Ureter (tissue), 1 donor: Measurements from ENCODE around the gene CFAP70. TPM values are rescaled to one million over a fixed set of nuclear protein-coding genes. Genes with fewer than 3 reads are reported as not detected.
"Not testable (repeated sequence)": the region's sequence is repeated elsewhere in the genome, so short reads cannot be mapped to it uniquely, and the experiment has no call there.

Source experiments
- DNase-seq: peaks from one replicate; pipeline ENCODE4 v3.0.0-alpha.2; 2020; ENCODE audit warnings: low spot score
- total RNA-seq: library from RNA; stranded (reverse); gene quantifications from one replicate; pipeline ENCODE4 v1.2.4, GENCODE V29; 2023
- donor health status: DM: yes; HTN: yes; CAD: no.

CFAP70 gene
- total RNA-seq, result 6.3 TPM

DNA sequence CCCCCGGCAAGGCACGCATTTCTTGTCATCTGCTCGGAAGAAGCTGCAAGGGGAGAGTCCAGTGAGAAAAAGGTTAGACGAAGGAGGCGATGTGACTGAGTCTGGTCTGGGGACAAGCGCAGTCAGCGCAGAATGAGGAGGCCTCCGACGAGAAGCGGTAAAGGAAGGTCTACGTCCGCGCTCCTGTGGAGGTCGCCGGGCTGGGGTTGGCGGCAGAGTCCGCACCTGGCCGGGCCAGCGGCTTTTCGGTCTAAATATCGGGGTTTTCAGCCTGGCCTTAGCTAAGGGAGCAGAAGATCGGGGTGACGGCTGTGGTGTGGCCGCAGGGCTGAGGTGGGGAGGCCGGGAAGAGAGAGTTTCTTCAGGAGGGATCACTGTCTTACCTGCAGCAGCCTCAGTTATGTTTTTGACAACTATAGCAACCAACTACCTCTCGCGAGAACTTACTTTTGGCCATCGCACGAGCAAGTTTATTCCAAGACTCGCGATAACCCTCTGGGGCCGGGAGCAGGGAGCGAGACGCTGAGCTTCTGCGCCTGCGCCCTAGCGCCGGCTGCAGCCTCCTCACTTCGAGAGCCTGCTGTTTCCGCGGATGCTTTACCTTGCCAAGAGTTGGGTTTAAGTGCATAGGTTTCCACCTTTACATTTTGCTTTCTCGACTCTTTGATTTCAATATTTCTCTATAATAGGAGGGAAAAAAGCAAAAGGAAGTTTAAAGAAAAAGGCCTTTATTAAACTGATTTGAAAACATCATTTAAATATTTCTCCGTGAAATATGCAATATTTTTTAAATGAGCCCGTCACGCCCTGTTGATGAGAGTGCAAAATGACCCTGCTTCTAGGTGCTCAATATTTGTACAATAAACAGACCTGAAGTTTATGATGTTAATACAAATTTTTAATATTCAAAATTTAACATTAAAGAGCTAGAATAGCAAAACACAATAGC lies at the start of gene CFAP70:
TSS of gene CFAP70 (minus strand) at position 534 of the 949 bp plus-strand sequence. CDS start 4,068 bp downstream, outside the sequence.
- DNase-seq, result peak; percentile 95

DNA sequence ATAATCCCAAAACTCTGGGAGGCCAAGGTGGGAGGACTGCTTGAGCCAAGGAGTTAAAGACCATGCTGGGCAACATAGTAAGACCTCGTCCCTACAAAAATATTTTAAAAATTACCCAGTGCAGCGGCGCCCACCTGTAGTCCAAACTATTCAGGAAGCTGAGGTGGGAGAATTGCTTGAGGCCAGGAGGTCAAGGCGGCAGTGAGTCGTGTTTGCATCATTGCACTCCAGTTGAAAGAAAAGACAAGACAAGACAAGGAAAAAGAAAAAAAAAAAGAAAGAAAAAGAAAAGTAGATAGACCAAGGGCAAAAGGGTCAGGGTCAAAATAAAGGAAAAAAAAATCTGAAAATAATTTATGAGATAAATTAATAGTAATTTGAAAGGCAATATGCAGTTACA lies 49.4 kb upstream of the CFAP70 start:
- no peak for DNase-seq

DNA sequence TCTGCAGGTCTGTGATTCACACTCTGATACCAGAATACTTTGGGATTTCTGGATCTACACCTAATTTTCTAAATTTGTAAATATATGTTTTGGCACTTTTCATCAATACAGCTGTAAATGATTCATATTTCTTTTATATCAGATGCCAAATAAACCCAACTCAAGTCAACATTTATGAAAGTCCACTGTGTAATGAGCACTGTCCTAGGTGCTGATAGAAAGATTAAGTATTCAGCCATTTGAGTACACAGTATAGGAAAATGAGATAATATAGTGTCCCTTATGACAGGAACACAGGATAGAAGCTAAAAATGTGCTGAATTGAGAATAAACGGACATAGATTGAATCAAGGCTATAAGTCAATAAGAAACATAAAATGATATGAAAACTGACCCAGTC lies 48.8 kb upstream of the CFAP70 start:
- DNase-seq, result no peak

DNA sequence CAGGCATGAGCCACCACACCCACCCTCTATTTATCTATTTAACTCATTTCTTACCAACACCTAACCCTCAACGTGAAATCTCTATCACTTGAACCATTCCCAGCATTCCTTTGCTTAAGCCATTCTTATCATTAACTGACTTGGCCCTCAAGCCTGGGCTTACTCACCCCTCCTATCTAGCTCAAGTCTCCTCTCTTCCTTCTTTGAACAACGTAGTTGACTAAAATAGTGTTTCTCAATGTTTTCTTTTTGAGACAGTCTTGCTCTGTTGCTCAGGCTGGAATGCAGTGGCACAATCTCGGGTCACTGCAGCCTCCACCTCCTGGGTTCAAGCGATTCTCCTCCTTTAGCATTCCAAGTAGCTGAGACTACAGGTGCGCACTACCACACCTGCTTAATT lies 48.2 kb upstream of the CFAP70 start:
- DNase-seq, result no peak

DNA sequence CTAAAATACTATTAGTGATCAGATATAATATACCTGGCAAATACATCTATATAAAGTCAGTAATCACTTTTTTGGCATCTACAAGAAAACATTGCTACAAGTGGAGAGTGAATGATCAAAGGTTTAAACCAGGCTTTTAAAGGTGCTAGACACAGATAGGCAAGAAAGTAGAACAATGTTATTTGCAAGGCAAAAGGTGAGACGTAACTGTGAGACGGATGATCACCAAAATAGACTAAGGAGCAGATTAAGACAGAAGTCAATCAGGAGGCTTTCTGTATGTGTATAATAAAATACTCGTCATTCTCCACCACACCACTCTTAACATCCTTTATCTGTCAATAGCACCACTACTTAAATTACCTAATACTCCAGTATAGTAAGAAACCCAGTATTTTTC lies 46.9 kb upstream of the CFAP70 start:
- DNase-seq, result no peak

DNA sequence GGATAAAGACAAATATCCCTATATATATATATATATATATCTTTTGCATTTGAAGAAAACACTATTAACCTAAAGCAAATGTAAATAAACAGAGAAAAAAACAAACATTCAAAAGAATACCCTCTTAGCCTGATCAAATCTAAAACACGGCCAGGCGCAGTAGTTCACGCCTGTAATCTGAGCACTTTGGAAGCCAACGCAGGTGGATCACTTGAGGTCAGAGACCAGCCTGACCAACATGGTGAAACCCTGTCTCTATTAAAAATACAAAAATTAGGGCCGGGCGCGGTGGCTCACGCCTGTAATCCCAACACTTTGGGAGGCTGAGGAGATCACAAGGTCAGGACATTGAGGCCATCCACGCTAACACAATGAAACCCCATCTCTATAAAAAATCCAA lies 46.0 kb upstream of the CFAP70 start:
- DNase-seq, result no peak

DNA sequence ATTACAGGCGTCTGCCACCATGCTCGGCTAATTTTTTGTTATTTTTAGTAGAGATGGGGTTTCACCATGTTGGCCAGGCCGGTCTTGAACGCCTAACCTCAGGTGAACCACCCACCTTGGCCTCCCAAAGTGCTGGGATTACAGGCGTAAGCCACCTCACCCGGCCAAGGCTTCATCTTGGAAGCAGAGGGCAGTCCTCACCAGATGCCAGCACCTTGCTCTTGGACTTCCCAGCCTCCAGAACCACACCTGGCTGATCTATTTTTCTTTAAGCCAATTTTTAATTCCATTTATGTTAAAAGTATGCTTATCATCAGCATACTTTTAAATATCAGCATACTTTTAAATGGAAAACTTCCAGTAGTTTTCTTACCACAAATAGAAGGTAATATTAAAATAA lies 43.0 kb upstream of the CFAP70 start:
- DNase-seq, result no peak

DNA sequence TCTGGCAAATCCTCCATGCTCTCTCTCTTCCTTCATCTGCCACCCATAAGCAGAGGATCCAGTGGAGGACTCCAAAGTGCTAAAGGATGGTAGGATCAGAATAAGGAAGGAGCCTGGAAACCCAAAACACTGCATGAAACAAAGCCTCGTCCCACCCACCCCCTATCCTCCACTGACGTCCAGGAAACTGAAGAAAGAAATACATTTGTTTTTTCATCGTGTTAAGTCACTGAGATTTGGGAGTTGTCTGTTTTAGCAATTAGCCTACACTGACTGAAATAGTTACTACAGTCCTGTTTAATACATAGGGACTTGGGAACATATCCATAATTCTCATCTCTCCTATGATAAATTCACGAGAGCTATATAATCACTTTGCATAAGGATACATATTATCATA lies 40.4 kb upstream of the CFAP70 start:
- no peak for DNase-seq

DNA sequence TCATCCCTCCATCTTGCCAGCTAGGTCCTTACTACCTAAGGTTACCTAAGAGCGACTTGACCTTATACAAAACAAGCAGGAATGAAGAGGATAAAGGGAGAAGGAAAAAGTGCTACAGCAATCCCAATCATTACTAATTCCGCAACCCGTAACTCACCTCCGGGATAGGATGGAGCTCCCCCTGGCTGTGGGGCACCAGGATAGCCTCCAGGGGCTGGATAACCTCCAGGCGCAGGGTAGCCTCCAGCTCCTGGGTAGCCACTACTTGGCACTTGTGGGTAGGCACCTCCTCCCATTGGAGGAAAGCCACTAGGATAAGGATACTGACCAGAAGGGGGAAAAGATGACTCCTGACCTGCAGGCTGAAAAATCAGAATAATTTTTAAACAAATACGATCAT lies 39.4 kb upstream of the CFAP70 start:
- DNase-seq, result no peak

DNA sequence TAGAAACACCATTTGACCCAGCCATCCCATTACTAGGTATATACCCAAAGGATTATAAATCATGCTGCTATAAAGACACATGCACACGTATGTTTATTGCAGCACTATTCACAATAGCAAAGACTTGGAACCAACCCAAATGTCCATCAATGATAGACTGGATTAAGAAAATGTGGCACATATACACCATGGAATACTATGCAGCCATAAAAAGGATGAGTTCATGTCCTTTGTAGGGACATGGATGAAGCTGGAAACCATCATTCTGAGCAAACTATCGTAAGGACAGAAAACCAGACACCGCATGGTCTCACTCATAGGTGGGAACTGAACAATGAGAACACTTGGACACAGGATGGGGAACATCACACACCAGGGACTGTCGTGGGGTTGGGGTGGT lies 35.7 kb upstream of the CFAP70 start:
- not testable (repeated sequence) for DNase-seq

DNA sequence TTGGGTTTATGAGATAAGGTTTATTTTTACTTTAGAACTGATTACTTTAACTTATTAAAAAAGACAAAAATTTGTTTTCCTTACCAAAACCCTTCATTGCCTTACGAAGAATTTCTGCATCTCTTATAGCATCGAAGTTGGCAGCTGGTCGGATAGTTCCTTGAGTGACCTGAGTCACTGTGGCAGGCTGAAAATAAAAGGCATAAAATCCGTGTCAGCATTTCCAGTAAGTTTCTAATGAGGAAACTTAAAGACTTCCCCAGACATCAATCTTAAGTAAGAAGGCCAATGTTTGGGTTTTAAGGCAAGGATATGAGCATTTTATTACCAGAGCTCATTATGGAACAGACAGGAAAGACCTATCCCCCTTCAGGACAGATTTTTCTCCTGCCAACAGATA lies 29.6 kb upstream of the CFAP70 start:
- no peak for DNase-seq

DNA sequence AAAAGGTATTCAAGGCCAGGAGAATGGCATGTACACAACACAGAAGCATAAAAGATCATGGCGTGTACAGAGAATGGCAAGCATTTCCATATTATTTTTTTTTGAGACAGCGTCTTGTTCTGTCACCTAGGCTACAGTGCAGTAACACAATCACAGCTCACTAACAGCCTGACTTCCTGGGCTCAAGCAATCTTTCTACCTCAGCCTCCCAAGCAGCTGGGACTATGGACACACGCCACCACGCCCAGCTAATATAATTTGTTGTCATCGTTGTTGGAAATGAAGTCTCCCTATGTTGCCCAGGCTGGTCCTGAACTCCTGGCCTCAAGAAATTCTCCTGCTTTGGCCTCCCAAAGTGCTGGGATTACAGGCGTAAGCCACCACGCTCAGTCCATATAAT lies 27.9 kb upstream of the CFAP70 start:
- no peak for DNase-seq

DNA sequence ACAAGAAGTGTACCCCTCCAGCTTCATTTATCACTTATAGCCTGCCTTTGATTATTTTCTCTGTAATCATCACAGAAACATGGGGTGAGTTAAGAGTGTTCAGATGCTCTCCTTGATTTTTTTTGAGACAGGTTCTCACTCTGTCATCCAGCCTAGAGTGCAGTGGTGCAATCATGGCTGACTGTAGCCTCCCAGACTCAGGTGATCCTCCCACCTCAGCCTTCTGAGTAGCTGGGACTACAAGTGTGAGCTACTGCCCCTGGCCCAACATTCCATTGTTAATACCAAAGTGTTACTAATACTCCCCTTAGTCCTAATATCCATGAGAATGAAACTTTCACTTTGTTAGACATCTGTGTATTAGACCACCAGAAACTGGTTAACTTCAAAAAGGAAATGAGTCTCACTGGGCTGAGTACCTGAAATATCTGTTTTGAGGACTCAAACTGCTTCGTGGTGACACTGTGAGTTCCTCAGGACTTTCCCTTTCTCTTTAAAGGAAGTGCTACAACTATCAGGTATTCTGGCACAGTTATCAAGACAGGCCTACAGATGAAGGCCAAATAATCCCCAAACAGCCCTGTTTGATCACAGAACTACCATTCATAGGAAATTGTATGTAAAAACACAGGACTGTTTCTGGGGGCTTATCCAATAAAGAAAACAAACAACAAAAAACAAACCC lies 20.5 kb upstream of the CFAP70 start:
- no peak for DNase-seq

DNA sequence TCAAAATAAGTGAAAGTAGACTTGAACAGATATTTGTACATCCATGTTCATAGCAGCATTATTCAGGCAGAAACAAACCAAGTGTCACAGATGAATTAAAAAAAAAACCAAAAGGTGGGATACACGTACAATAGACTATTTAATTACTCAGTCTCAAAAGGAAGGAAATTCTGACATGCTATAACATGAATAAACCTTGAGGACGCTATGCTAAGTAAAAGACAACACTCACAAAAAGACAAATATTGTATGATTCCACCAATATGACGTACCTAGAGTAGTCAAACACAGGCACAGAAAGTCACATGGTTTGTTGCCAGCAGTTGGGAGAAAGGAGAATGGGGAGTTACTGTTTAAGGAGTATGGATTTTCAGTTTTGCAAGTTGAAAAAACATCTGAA lies 18.0 kb upstream of the CFAP70 start:
- DNase-seq, result no peak

DNA sequence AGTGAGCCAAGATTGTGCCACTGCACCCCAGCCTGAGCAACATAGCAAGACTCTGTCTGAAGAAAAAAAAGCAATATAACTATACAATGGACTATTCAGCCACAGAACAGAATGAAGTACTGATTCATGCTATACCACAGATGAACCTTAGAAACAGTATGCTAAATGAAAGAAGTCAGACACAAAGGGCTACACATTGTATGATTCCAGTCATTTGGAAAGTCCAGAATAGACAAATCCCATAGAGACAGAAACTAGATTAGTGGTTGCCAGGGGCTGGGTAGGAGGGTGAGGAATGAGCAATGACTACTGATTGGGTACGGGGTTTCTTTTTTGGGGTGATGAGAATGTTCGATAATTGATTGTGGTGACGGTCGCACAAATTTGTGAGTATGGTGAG lies 9.6 kb upstream of the CFAP70 start:
- no peak for DNase-seq

DNA sequence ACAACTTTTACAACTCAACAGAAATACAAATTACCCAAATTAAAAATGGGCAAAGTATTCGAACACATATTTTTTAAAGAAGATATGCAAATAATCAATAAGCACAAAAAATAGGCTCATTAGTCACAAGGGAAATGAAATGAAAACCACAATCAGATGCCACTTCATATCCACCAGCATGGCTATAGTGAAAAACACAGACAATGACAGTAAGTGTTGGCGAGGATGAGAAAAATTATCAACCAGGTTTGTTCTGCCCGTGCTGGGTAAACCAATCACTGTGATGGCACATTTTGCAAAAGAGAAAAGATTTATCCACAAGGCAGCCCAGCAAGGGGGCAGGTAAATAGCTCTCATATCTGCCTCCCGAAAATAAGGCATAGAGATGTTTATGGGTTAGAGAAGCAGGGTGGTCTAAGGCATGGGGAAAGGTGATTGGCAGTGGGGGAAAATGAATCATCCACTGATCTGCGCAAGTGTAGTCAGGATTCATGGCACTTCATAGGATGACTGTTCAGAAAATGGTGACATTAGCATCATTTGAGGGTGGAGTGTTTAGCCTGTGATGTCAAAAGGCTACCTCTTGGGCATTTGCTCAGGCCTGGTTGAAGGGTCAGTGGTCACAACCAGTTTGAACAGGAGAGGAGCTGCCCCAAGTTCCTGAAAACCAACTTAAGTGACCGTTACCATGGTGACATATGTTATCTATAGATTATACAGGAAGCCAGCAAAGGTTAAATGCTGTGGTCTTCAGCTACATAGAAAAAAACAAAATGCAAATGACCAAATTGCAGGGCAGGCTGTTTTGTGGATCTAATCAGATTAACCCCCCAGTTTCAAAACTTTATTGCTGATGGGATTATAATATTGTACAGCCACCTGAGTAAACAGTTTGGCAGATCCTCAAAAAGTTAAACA lies 8.0 kb upstream of the CFAP70 start:
- no peak for DNase-seq

DNA sequence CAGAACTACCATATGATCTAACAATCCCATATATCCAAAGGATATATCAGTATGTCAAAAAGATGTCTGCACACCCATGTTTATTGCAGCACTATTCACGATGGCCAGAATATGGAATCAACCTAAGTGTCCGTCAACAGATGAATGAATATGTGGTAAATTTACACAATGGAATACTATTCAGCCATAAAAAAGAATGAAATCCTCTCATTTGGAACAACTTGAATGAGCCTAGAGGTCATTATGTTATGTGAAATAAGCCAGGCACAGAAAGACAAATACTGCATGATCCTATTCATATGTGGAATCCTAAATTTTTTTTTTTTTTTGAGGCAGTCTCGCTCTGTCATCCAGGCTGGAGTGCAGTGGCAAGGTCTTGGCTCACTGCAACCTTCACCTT lies 6.3 kb upstream of the CFAP70 start:
- no peak for DNase-seq

DNA sequence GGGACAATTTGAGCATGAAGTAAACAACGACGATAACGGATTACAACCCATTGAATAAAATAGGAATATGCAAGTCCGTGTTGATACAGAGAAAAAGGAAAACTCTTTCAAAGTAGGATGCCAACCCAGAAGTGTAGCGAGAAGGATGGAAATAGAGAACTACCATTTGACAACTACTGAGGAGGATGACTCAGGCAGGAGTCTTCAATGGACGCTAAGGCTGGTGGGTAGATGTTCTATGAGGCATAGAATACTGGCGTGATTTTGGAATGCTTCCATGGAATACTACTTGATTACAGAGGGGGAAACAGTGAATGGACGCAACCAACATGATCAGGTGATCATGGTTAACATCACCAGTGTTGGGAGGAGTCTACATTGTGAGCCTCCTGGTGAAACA lies 828 bp upstream of the CFAP70 start:
- DNase-seq, result no peak

DNA sequence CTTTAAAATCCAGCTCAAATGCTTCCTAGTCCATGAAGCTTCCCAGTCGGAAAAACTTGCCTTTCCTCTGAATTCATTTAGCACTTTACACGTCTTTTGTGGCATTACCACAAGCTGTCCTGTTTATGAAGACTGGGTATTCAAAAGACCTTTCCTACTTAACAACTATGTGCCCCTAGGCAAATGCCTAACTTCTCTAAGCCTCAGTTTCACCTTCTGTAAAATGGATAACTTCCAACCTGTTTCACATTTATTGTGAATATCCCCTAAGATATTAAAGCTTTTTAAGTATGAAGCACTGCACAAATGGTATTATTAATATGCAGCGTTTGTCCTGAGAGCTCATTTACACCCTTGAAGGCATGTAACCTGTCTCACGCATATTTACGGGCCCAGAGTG lies 843 bp downstream of the CFAP70 start:
- no peak for DNase-seq

DNA sequence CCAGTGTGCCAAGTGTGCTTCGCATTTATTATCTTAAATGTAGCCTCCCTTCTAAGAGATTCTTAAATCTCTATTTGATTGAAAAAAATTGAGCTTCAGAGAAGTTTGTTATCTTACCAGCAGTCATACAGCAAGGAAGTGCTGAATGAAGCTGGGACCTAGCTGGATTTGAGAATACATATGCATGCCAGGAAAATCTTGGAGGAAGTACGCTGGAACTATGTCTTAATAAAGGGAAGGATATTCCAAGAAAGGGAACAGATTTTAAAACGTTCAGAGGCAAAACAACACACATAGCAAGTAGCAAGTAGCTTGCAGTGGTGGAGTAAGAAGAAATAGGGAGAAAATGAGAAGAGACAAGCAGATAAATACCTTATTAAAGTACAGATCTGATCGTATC lies 1.5 kb downstream of the CFAP70 start:
- no peak for DNase-seq

DNA sequence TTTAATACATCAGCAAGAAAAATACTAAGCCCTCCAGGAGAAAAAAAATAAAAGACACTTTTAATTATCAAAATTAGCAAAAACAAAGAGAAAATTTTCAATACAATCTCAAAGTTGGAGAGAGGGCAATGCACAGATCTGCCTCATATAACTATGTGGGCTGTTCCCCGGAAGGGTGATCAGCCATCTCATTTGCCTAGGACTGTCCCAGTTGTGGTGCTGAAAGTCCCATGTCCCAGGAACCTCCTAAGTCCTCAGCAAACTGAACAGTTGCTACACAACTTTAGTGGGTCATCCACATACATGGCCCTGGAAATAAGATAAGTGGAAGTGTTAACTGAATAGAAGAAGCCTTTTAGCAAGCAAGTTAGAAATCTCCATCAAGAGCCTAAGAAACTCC lies 14.4 kb downstream of the CFAP70 start:
- DNase-seq, result no peak

DNA sequence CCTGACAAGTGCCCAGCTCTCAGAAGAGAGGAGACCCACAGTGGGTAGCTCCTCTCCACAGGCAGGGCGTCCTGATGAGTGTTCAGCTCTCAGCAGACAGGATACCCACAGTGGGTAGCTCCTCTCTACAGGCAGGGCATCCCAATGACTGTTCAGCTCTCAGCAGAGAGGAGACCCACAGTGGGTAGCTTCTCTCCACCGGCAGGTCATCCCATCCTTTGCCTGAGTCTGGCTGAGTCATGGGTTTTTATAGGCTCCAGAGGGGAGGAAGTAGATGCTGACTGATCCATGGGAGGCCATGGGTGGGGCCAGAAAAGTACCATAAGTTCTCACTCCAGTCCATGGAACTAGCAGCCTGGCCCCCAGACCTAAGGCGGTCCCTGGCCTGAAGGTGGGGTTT lies 18.5 kb downstream of the CFAP70 start:
- DNase-seq, result no peak
